Hepatocyte (in vitro differentiated cells): Measurements from ENCODE around the gene BIRC5.

Experiments
- EZH2 ChIP-seq: fragments of 200-600 bp; sonication (generic); IDR thresholded peaks from 2 replicates; pipeline ENCODE4 v1.6.1; 2016; ENCODE audit warnings: antibody characterized with exemption, mild to moderate bottlenecking, borderline replicate concordance
- EZH2phosphoT487 ChIP-seq: fragments of 200-600 bp; sonication (generic); IDR thresholded peaks from one replicate; pipeline ENCODE4 v1.6.1; 2018; ENCODE audit warnings: antibody characterized with exemption, mild to moderate bottlenecking, low read depth, moderate library complexity; ENCODE audit not compliant: unreplicated experiment, severe bottlenecking
- TF ChIP-seq, protein P1 (sequence below): fragments of 200-600 bp; sonication (generic); IDR thresholded peaks from 2 replicates; pipeline ENCODE4 v1.5.1; 2016; ENCODE audit warnings: antibody characterized with exemption, mild to moderate bottlenecking; ENCODE audit not compliant: poor library complexity

DNA sequence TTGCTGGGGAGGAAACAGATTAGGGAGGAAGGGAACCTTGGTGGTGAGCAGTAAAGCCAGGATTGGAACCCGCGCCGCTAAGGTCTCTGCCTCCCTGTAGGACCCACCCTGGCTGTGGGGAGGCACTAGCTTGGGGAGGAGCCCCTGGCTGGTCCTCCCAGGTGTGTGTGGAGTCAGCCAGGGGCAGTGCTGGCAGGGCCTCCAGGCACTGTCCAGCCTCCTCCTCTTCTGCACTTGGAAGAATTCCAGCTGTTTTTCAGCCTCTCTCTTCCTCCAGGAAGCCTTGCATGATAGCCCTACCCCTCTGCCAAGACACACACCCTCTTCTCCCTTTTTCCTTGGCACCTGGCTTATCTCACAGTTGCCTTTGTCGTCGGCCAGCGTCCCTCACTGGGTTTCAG, 52.2 kb downstream of the BIRC5 start:
- TF ChIP-seq EZH2 (no peak), EZH2phosphoT487 (no peak)
- TF ChIP-seq, protein P1, sequence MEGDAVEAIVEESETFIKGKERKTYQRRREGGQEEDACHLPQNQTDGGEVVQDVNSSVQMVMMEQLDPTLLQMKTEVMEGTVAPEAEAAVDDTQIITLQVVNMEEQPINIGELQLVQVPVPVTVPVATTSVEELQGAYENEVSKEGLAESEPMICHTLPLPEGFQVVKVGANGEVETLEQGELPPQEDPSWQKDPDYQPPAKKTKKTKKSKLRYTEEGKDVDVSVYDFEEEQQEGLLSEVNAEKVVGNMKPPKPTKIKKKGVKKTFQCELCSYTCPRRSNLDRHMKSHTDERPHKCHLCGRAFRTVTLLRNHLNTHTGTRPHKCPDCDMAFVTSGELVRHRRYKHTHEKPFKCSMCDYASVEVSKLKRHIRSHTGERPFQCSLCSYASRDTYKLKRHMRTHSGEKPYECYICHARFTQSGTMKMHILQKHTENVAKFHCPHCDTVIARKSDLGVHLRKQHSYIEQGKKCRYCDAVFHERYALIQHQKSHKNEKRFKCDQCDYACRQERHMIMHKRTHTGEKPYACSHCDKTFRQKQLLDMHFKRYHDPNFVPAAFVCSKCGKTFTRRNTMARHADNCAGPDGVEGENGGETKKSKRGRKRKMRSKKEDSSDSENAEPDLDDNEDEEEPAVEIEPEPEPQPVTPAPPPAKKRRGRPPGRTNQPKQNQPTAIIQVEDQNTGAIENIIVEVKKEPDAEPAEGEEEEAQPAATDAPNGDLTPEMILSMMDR, result no peak
